Muscle of leg (tissue), 11 donors: ENCODE data around the gene FYCO1. TPM values are rescaled to one million over a fixed set of nuclear protein-coding genes. Genes with fewer than 3 reads are reported as not detected.

Source experiments
- DNase-seq: peaks from one replicate; pipeline ENCODE4 v3.0.0; 2013
- H3K27ac ChIP-seq: one replicate; pipeline ENCODE4 v1.5.1; 2013; ENCODE audit warnings: mild to moderate bottlenecking, low read length, control low read depth
- H3K27me3 ChIP-seq: one replicate; pipeline ENCODE4 v1.6.1; 2013; ENCODE audit warnings: low read length; ENCODE audit not compliant: control insufficient read depth, insufficient read depth
- H3K36me3 ChIP-seq: one replicate; pipeline ENCODE4 v1.6.1; 2013; ENCODE audit warnings: low read length; ENCODE audit not compliant: control insufficient read depth, insufficient read depth
- H3K4me1 ChIP-seq: one replicate; pipeline ENCODE4 v1.6.1; 2013; ENCODE audit warnings: low read length; ENCODE audit not compliant: control insufficient read depth, insufficient read depth
- H3K4me3 ChIP-seq: one replicate; pipeline ENCODE4 v1.5.1; 2013; ENCODE audit warnings: low read length, control low read depth
- H3K9me3 ChIP-seq: replicated peaks from 2 replicates; pipeline ENCODE4 v1.6.1; 2013; ENCODE audit warnings: low read depth, low read length; ENCODE audit not compliant: control insufficient read depth
- WGBS: methylation state at CpG from one replicate; pipeline ENCODE4 v1.1.5; 2013; ENCODE audit warnings: missing lambda C conversion rate; ENCODE audit not compliant: insufficient coverage; 5-methylcytosine and 5-hydroxymethylcytosine counted together
- polyA plus RNA-seq, 8 donors: library from polyadenylated mRNA; unstranded; fragments of 120-200 nt; gene quantifications; one replicate each; pipeline versions ENCODE4 v1.2.1 to v1.2.3, GENCODE V29; 2013; ENCODE audit warnings: inconsistent platforms in 1 of 8, low replicate concordance in 1 of 8; ENCODE audit not compliant: insufficient read length in 8 of 8, insufficient read depth in 1 of 8
- total RNA-seq: library from RNA; stranded (reverse); fragments of 120-200 nt; gene quantifications from one replicate; pipeline ENCODE4 v1.2.4, GENCODE V29; 2013

FYCO1 gene
- total and polyA plus RNA-seq, 9 donors: 18.6 to 33.6 (median 25.4) TPM

GRCh38 chr3:45993421-45994027, 2.1 kb downstream of the FYCO1 start:
- Histone ChIP-seq H3K27ac (no peak overlapping the region), H3K36me3 (no peaks in the 10 kb centered on the region), H3K4me3 (no peak overlapping the region), H3K27me3 (peaks cover under 1% of the 10 kb centered on the region), H3K4me1 (peaks cover 36% of the 10 kb centered on the region), H3K9me3 (no peaks in the 10 kb centered on the region)
- no peak for DNase-seq
- 92% methylated on average over 2 of the region's 3 CpGs for WGBS

- Histone ChIP-seq H3K9me3 (no peaks in the 10 kb centered on the region), H3K4me1 (peaks cover 43% of the 10 kb centered on the region), H3K27me3 (no peaks in the 10 kb centered on the region), H3K27ac (peak overlapping the region; percentile 47), H3K4me3 (no peak overlapping the region), H3K36me3 (no peaks in the 10 kb centered on the region)
- 71% methylated on average over 1 of the region's 2 CpGs for WGBS
- no peak for DNase-seq
Observed at GRCh38 chr3:45992821-45993221, 2.8 kb downstream of the FYCO1 start.

- no peak for DNase-seq
- no CpG with 5 or more reads among the region's 2 CpGs for WGBS
- Histone ChIP-seq H3K9me3 (no peaks in the 10 kb centered on the region), H3K36me3 (no peaks in the 10 kb centered on the region), H3K27me3 (no peaks in the 10 kb centered on the region), H3K4me1 (peaks cover 49% of the 10 kb centered on the region), H3K4me3 (no peak overlapping the region), H3K27ac (no peak overlapping the region)
Observed at GRCh38 chr3:45992133-45992729, 3.4 kb downstream of the FYCO1 start.

GRCh38 chr3:45991341-45991740, 4.3 kb downstream of the FYCO1 start:
- peaks cover 58% of the 10 kb centered on the region for H3K4me1 ChIP-seq
- H3K9me3 ChIP-seq: no peaks in the 10 kb centered on the region
- H3K4me3 ChIP-seq: no peak overlapping the region
- no peaks in the 10 kb centered on the region for H3K27me3 ChIP-seq
- WGBS: 80% methylated on average over 1 of the region's 6 CpGs
- no peaks in the 10 kb centered on the region for H3K36me3 ChIP-seq
- H3K27ac ChIP-seq: no peak overlapping the region
- DNase-seq: no peak

- no peaks in the 10 kb centered on the region for H3K36me3 ChIP-seq
- no peak overlapping the region for H3K4me3 ChIP-seq
- no peaks in the 10 kb centered on the region for H3K27me3 ChIP-seq
- no peaks in the 10 kb centered on the region for H3K9me3 ChIP-seq
- H3K27ac ChIP-seq: no peak overlapping the region
- peaks cover 67% of the 10 kb centered on the region for H3K4me1 ChIP-seq
- no CpG with 5 or more reads among the region's 3 CpGs for WGBS
- no peak for DNase-seq
Observed at GRCh38 chr3:45990181-45990580, 5.4 kb downstream of the FYCO1 start.

GRCh38 chr3:45988804-45989203, 6.8 kb downstream of the FYCO1 start:
- H3K4me1 ChIP-seq: peaks cover 74% of the 10 kb centered on the region
- H3K27ac ChIP-seq: no peak overlapping the region
- no peak for DNase-seq
- no CpG with 5 or more reads among the region's 2 CpGs for WGBS
- no peak overlapping the region for H3K4me3 ChIP-seq
- H3K36me3 ChIP-seq: peaks cover 9% of the 10 kb centered on the region
- H3K27me3 ChIP-seq: no peaks in the 10 kb centered on the region
- H3K9me3 ChIP-seq: no peaks in the 10 kb centered on the region

- H3K4me3 ChIP-seq: no peak overlapping the region
- WGBS: 68% methylated on average over 2 of the region's 4 CpGs
- no peaks in the 10 kb centered on the region for H3K27me3 ChIP-seq
- H3K9me3 ChIP-seq: no peaks in the 10 kb centered on the region
- H3K27ac ChIP-seq: peak overlapping the region; percentile 42
- peaks cover 77% of the 10 kb centered on the region for H3K4me1 ChIP-seq
- H3K36me3 ChIP-seq: peaks cover 13% of the 10 kb centered on the region
- DNase-seq: no peak
Observed at GRCh38 chr3:45988362-45988761, 7.3 kb downstream of the FYCO1 start.

GRCh38 chr3:45987368-45988291, 8.0 kb downstream of the FYCO1 start:
- Histone ChIP-seq H3K4me1 (peaks cover 71% of the 10 kb centered on the region), H3K36me3 (peaks cover 21% of the 10 kb centered on the region), H3K27ac (peak overlapping the region; percentile 42), H3K27me3 (no peaks in the 10 kb centered on the region), H3K4me3 (no peak overlapping the region), H3K9me3 (no peaks in the 10 kb centered on the region)
- 40% methylated on average over 6 of the region's 8 CpGs for WGBS
- DNase-seq: peak; percentile 84

- no peak for DNase-seq
- peaks cover 32% of the 10 kb centered on the region for H3K36me3 ChIP-seq
- H3K4me1 ChIP-seq: peaks cover 62% of the 10 kb centered on the region
- peak overlapping the region; percentile 42 for H3K27ac ChIP-seq
- no peak overlapping the region for H3K4me3 ChIP-seq
- 73% methylated on average over 2 of the region's 5 CpGs for WGBS
- H3K9me3 ChIP-seq: no peaks in the 10 kb centered on the region
- H3K27me3 ChIP-seq: no peaks in the 10 kb centered on the region
Observed at GRCh38 chr3:45986303-45986982, 9.2 kb downstream of the FYCO1 start.
